CD14-positive monocyte (primary cell): ENCODE measurements around the gene SLC9A9. TPM values are rescaled to one million over a fixed set of nuclear protein-coding genes. Genes with fewer than 3 reads are reported as not detected.

Experiments used
- DNase-seq, 3 donors: peaks; one replicate each; pipeline ENCODE4 v3.0.0-alpha.2; 2011 to 2022
- H2AFZ ChIP-seq: 2 replicates; pipeline ENCODE4 v1.6.0; 2012; ENCODE audit warnings: mild to moderate bottlenecking, low read depth, low read length, inconsistent platforms; ENCODE audit not compliant: insufficient read depth, poor library complexity, severe bottlenecking
- H3K27ac ChIP-seq, 2 donors: 1 replicate in 1 of 2; 2 replicates in 1 of 2; pipeline ENCODE4 v1.5.1; 2012 to 2013; ENCODE audit warnings: low read length in 2 of 2, control low read depth in 1 of 2, inconsistent platforms in 1 of 2, low read depth in 1 of 2, mild to moderate bottlenecking in 1 of 2
- H3K27me3 ChIP-seq, 2 donors: one replicate each; pipeline versions ENCODE4 v1.6.0 to v1.6.1; 2011 to 2013; ENCODE audit warnings: low read length in 2 of 2; ENCODE audit not compliant: control insufficient read depth in 2 of 2, insufficient read depth in 2 of 2
- H3K36me3 ChIP-seq, 2 donors: replicated peaks in 1 of 2; 1 replicate in 1 of 2; 2 replicates in 1 of 2; pipeline versions ENCODE4 v1.5.1 to v1.6.1; 2012 to 2013; ENCODE audit warnings: low read length in 2 of 2, control low read depth in 1 of 2, inconsistent platforms in 1 of 2, mild to moderate bottlenecking in 1 of 2; ENCODE audit not compliant: insufficient read depth in 2 of 2, control insufficient read depth in 1 of 2
- H3K4me1 ChIP-seq, 2 donors: 1 replicate in 1 of 2; 2 replicates in 1 of 2; pipeline versions ENCODE4 v1.5.1 to v1.6.1; 2012 to 2013; ENCODE audit warnings: low read length in 2 of 2, control low read depth in 1 of 2, inconsistent platforms in 1 of 2, mild to moderate bottlenecking in 1 of 2, moderate library complexity in 1 of 2; ENCODE audit not compliant: insufficient read depth in 2 of 2, control insufficient read depth in 1 of 2
- H3K4me2 ChIP-seq: replicated peaks from 2 replicates; pipeline ENCODE3; 2012; ENCODE audit warnings: low read length, moderate library complexity, mild to moderate bottlenecking; ENCODE audit not compliant: poor library complexity, severe bottlenecking; ENCODE audit errors: extremely low read depth
- H3K4me3 ChIP-seq, 3 experiments: fragments of 200-600 bp in 1 of 3; sonication (generic) in 1 of 3; replicated peaks in 1 of 3; 1 replicate in 2 of 3; 2 replicates in 1 of 3; pipeline ENCODE4 v1.5.1; 2011 to 2013; ENCODE audit warnings: low read length in 3 of 3, mild to moderate bottlenecking in 3 of 3, control low read depth in 2 of 3, low read depth in 2 of 3, inconsistent platforms in 1 of 3, moderate library complexity in 1 of 3
- H3K79me2 ChIP-seq: 2 replicates; pipeline ENCODE4 v1.6.0; 2012; ENCODE audit warnings: mild to moderate bottlenecking, control low read depth, inconsistent platforms, low read length, moderate library complexity; ENCODE audit not compliant: insufficient read depth
- H3K9ac ChIP-seq: 2 replicates; pipeline ENCODE4 v1.6.0; 2017; ENCODE audit warnings: low read length, mild to moderate bottlenecking; ENCODE audit not compliant: insufficient read depth, poor library complexity, severe bottlenecking
- H3K9me3 ChIP-seq, 2 donors: replicated peaks in 1 of 2; 1 replicate in 1 of 2; 2 replicates in 1 of 2; pipeline versions ENCODE4 v1.5.1 to v1.6.1; 2012 to 2013; ENCODE audit warnings: low read length in 2 of 2, control low read depth in 1 of 2; ENCODE audit not compliant: control insufficient read depth in 1 of 2, insufficient read depth in 1 of 2
- H4K20me1 ChIP-seq: 2 replicates; pipeline ENCODE4 v1.6.0; 2012; ENCODE audit warnings: mild to moderate bottlenecking, low read length, control low read depth, moderate library complexity; ENCODE audit not compliant: insufficient read depth
- H3K27ac Mint-ChIP-seq, 7 donors: one replicate each; pipeline ENCODE4 v1.8.0; 2020; ENCODE audit warnings: mild to moderate bottlenecking in 7 of 7, mixed read lengths in 7 of 7, moderate library complexity in 6 of 7, inconsistent platforms in 2 of 7
- H3K27me3 Mint-ChIP-seq, 3 donors: one replicate each; pipeline ENCODE4 v1.8.0; 2021 to 2022; ENCODE audit warnings: low read depth in 3 of 3, mild to moderate bottlenecking in 3 of 3, mixed read lengths in 3 of 3, moderate library complexity in 3 of 3, inconsistent platforms in 1 of 3
- H3K36me3 Mint-ChIP-seq, 2 donors: one replicate each; pipeline ENCODE4 v1.8.0; 2020; ENCODE audit warnings: mixed read lengths in 2 of 2, inconsistent platforms in 1 of 2, mild to moderate bottlenecking in 1 of 2
- H3K4me1 Mint-ChIP-seq: one replicate; pipeline ENCODE4 v1.8.0; 2020; ENCODE audit warnings: mild to moderate bottlenecking, mixed read lengths
- H3K4me3 Mint-ChIP-seq, 2 donors: one replicate each; pipeline ENCODE4 v1.8.0; 2020; ENCODE audit warnings: mild to moderate bottlenecking in 2 of 2, mixed read lengths in 2 of 2, moderate library complexity in 1 of 2
- H3K9me3 Mint-ChIP-seq, 7 donors: one replicate each; pipeline ENCODE4 v1.8.0; 2020 to 2022; ENCODE audit warnings: mixed read lengths in 7 of 7, mild to moderate bottlenecking in 6 of 7, moderate library complexity in 6 of 7, inconsistent platforms in 2 of 7
- CTCF ChIP-seq: fragments of 200-600 bp; IDR thresholded peaks from one replicate; pipeline ENCODE4 v1.8.0; 2022; ENCODE audit warnings: antibody characterized with exemption, mild to moderate bottlenecking
- WGBS: methylation state at CpG from one replicate; pipeline ENCODE4 v1.1.5; 2013; ENCODE audit warnings: missing lambda C conversion rate; ENCODE audit not compliant: insufficient coverage; 5-methylcytosine and 5-hydroxymethylcytosine counted together
- intact Hi-C, 2 donors: fragments of 100-400 bp; cut with micrococcal nuclease; formaldehyde crosslinking; loops; one replicate each; pipeline versions ENCODE4 v1.15.0 to v1.15.1; 2023
- polyA plus RNA-seq, 3 donors: library from polyadenylated mRNA; depleted of rRNA in 1 of 3; unstranded in 2 of 3; stranded (reverse) in 1 of 3; fragments of 300-500 nt in 2 of 3; fragments of >200 nt in 1 of 3; fragmentation: Illumina TruSeq in 2 of 3; gene quantifications; 1 replicate in 2 of 3; 2 replicates in 1 of 3; pipeline ENCODE4 v1.2.3, GENCODE V29; 2012 to 2021

Gene SLC9A9
- polyA plus RNA-seq, 3 donors, result 14.1 to 32.8 (median 27.0) TPM

- no peak overlapping the region for H3K4me3 ChIP-seq
- no peaks in the 10 kb centered on the region for H3K36me3 ChIP-seq
- peaks cover 41% of the 10 kb centered on the region for H4K20me1 ChIP-seq
- Mint-ChIP-seq H3K4me1 (peaks cover 21% of the 10 kb centered on the region), H3K27me3 (no peaks in the 10 kb centered on the region), H3K27ac (peak overlapping the region in 1 of 7 donors; percentile 19), H3K36me3 (no peaks in the 10 kb centered on the region), H3K9me3 (no peaks in the 10 kb centered on the region), H3K4me3 (no peak overlapping the region)
- H3K9ac ChIP-seq, result no peak overlapping the region
- peaks cover 7 to 8% of the 10 kb centered on the region in 2 donors for H3K4me1 ChIP-seq
- no peaks in the 10 kb centered on the region for H3K27me3 ChIP-seq
- no peak for DNase-seq
- H3K27ac ChIP-seq, result no peak overlapping the region
- H3K9me3 ChIP-seq, result no peaks in the 10 kb centered on the region
- no peak overlapping the region for H3K4me2 ChIP-seq
- H3K79me2 ChIP-seq, result no peaks in the 10 kb centered on the region
- no peak overlapping the region for H2AFZ ChIP-seq
- WGBS, result no CpG with 5 or more reads among the region's 1 CpG
- TF ChIP-seq CTCF, result no peak
- intact Hi-C loops, result no loop called here
Observed at GRCh38 chr3:143754090-143754489, 94.2 kb downstream of the SLC9A9 start.

- Histone ChIP-seq H3K4me1 (peaks cover 7 to 8% of the 10 kb centered on the region in 2 donors), H3K4me2 (no peak overlapping the region), H3K36me3 (no peaks in the 10 kb centered on the region), H3K79me2 (no peaks in the 10 kb centered on the region), H3K27ac (no peak overlapping the region), H3K9me3 (no peaks in the 10 kb centered on the region), H2AFZ (no peak overlapping the region), H3K4me3 (no peak overlapping the region), H4K20me1 (peaks cover 40% of the 10 kb centered on the region), H3K27me3 (no peaks in the 10 kb centered on the region), H3K9ac (no peak overlapping the region)
- no peak overlapping the region for H3K27ac Mint-ChIP-seq
- H3K4me1 Mint-ChIP-seq, result peaks cover 21% of the 10 kb centered on the region
- no peak for TF ChIP-seq CTCF
- no peak overlapping the region for H3K4me3 Mint-ChIP-seq
- no peaks in the 10 kb centered on the region for H3K36me3 Mint-ChIP-seq
- no peak for DNase-seq
- H3K9me3 Mint-ChIP-seq, result no peaks in the 10 kb centered on the region
- intact Hi-C loops, result no loop called here
- no peaks in the 10 kb centered on the region for H3K27me3 Mint-ChIP-seq
Observed at GRCh38 chr3:143753456-143753855, 94.8 kb downstream of the SLC9A9 start.
